Measurements from ENCODE around the gene CSMD2. TPM values are rescaled to one million over a fixed set of nuclear protein-coding genes. Genes with fewer than 3 reads are reported as not detected.

CSMD2 gene
- total RNA-seq, 6 donors from 2014 or later: 0.39 to 1.0 (median 0.52) TPM

- DNase-seq (no peak), ATAC-seq (ENCODE audit: low FRiP score in 2 of 2) (peak in 1 of 2 donors; percentile 7)
- peaks cover 0 to 13% (median 8%) of the 10 kb centered on the region in 4 donors for H3K9me3 ChIP-seq
- no peak overlapping the region for H3K4me3 ChIP-seq
- no peak for TF ChIP-seq POLR2A (IDR thresholded peaks at IDR 0.05)
- H3K27me3 ChIP-seq: no peaks in the 10 kb centered on the region
- 100% methylated on average over 2 of the region's 2 CpGs for WGBS, 2 donors
- H3K36me3 ChIP-seq: no peaks in the 10 kb centered on the region
- H3K27ac ChIP-seq: no peak overlapping the region
- no peaks in the 10 kb centered on the region for H3K4me1 ChIP-seq
These were observed 362.8 kb downstream of the CSMD2 start for GRCh38 chr1:33802268-33802667.

GRCh38 chr1:33797849-33798248, 367.2 kb downstream of the CSMD2 start:
- Histone ChIP-seq H3K27me3 (no peaks in the 10 kb centered on the region), H3K27ac (no peak overlapping the region), H3K4me3 (no peak overlapping the region), H3K4me1 (no peaks in the 10 kb centered on the region), H3K9me3 (peaks cover 4 to 18% (median 10%) of the 10 kb centered on the region in 4 donors), H3K36me3 (no peaks in the 10 kb centered on the region)
- ATAC-seq (ENCODE audit: low FRiP score in 2 of 2) (no peak), DNase-seq (no peak)
- 60 to 77% methylated on average over 6 of the region's 6 CpGs for WGBS, 2 donors
- TF ChIP-seq, protein P1, sequence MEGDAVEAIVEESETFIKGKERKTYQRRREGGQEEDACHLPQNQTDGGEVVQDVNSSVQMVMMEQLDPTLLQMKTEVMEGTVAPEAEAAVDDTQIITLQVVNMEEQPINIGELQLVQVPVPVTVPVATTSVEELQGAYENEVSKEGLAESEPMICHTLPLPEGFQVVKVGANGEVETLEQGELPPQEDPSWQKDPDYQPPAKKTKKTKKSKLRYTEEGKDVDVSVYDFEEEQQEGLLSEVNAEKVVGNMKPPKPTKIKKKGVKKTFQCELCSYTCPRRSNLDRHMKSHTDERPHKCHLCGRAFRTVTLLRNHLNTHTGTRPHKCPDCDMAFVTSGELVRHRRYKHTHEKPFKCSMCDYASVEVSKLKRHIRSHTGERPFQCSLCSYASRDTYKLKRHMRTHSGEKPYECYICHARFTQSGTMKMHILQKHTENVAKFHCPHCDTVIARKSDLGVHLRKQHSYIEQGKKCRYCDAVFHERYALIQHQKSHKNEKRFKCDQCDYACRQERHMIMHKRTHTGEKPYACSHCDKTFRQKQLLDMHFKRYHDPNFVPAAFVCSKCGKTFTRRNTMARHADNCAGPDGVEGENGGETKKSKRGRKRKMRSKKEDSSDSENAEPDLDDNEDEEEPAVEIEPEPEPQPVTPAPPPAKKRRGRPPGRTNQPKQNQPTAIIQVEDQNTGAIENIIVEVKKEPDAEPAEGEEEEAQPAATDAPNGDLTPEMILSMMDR (IDR thresholded peaks at IDR 0.05): no peak
- TF ChIP-seq POLR2AphosphoS5 (IDR thresholded peaks at IDR 0.05) (no peak), POLR2A (IDR thresholded peaks at IDR 0.05) (no peak), EP300 (IDR thresholded peaks at IDR 0.05) (no peak)

- Histone ChIP-seq H3K4me1 (no peaks in the 10 kb centered on the region), H3K4me3 (no peak overlapping the region), H3K9me3 (peaks cover 4 to 13% (median 8%) of the 10 kb centered on the region in 4 donors), H3K27ac (no peak overlapping the region), H3K36me3 (no peaks in the 10 kb centered on the region), H3K27me3 (no peaks in the 10 kb centered on the region)
- ATAC-seq (ENCODE audit: low FRiP score in 2 of 2): no peak
- 67 to 71% methylated on average over 4 of the region's 4 CpGs for WGBS, 2 donors
- DNase-seq: no peak
- TF ChIP-seq POLR2AphosphoS5 (IDR thresholded peaks at IDR 0.05) (no peak), POLR2A (IDR thresholded peaks at IDR 0.05) (no peak), EP300 (IDR thresholded peaks at IDR 0.05) (no peak)
- TF ChIP-seq, protein P1 (IDR thresholded peaks at IDR 0.05): no peak
These were observed 372.4 kb downstream of the CSMD2 start for GRCh38 chr1:33792651-33793050.

DNA sequence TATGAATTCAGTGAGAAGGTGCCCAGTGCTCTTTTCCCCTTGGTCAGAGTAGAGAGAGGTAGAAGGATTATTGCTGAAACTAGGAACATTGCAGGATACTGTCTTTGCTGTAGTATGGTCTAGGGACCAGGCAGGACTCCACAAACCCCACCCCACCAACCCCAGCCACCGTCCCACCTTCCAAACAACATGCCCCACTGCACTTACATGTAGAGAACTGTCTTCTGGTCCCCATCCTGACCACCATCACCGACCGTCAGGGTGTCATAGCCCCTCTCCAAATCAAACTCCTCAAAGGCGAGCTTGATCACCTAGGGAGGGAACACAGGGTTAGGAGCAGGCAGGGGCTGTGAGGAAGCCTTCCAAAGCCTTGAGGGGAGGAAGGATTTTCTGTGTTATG, 372.8 kb downstream of the CSMD2 start:
- DNase-seq (no peak), ATAC-seq (ENCODE audit: low FRiP score in 2 of 2) (no peak)
- Histone ChIP-seq H3K27me3 (no peaks in the 10 kb centered on the region), H3K9me3 (peaks cover under 1 to 8% (median 5%) of the 10 kb centered on the region in 4 donors), H3K27ac (no peak overlapping the region), H3K4me1 (no peaks in the 10 kb centered on the region), H3K4me3 (no peak overlapping the region), H3K36me3 (no peaks in the 10 kb centered on the region)
- WGBS, 2 donors: 83 to 89% methylated on average over 3 to 4 of the region's 4 CpGs
- TF ChIP-seq EP300 (IDR thresholded peaks at IDR 0.05): no peak
- TF ChIP-seq POLR2AphosphoS5 (IDR thresholded peaks at IDR 0.05): no peak
- TF ChIP-seq, protein P1 (IDR thresholded peaks at IDR 0.05): no peak
- TF ChIP-seq POLR2A (IDR thresholded peaks at IDR 0.05): no peak

- no peak for DNase-seq
- Histone ChIP-seq H3K27ac (no peak overlapping the region), H3K9me3 (peaks cover 0 to 3% (median 0%) of the 10 kb centered on the region in 4 donors), H3K27me3 (no peaks in the 10 kb centered on the region), H3K36me3 (no peaks in the 10 kb centered on the region), H3K4me1 (no peaks in the 10 kb centered on the region), H3K4me3 (no peak overlapping the region)
- no peak for TF ChIP-seq POLR2A (IDR thresholded peaks at IDR 0.05)
- no peak for TF ChIP-seq POLR2AphosphoS5 (IDR thresholded peaks at IDR 0.05)
- TF ChIP-seq, protein P1 (IDR thresholded peaks at IDR 0.05): no peak
- TF ChIP-seq EP300 (IDR thresholded peaks at IDR 0.05): no peak
- WGBS, 2 donors: 86 to 89% methylated on average over 2 of the region's 2 CpGs
- no peak for ATAC-seq (ENCODE audit: low FRiP score in 2 of 2)
These were observed 373.8 kb downstream of the CSMD2 start for GRCh38 chr1:33791251-33791650.

All from upper lobe of left lung (tissue), 6 donors.